HG03095 (cell line): ENCODE data around the gene MFAP3.
"Not testable (repeated sequence)": the region's sequence is repeated elsewhere in the genome, so short reads cannot be mapped to it uniquely, and the experiment has no call there.

Experiments
- ATAC-seq: cut with Tn5 transposase; IDR thresholded peaks from one replicate; pipeline ENCODE4 v1.9.1; 2021; ENCODE audit warnings: moderate library complexity; ENCODE audit not compliant: unreplicated experiment

Gene MFAP3

DNA sequence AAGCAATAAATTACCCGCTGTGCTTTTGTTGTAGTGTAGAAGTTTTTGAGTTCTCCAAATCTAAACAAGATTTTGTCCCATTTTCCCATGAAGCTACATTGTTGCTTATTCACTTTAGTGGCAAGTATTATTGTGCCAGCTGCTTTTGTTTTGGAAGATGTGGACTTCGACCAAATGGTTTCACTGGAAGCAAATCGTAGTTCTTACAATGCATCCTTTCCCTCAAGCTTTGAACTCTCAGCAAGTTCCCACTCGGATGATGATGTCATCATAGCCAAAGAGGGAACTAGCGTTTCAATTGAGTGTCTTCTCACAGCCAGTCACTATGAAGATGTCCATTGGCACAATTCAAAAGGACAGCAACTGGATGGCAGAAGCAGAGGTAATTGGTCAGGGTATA is 10.9 kb downstream of the MFAP3 start:
- no peak for ATAC-seq

DNA sequence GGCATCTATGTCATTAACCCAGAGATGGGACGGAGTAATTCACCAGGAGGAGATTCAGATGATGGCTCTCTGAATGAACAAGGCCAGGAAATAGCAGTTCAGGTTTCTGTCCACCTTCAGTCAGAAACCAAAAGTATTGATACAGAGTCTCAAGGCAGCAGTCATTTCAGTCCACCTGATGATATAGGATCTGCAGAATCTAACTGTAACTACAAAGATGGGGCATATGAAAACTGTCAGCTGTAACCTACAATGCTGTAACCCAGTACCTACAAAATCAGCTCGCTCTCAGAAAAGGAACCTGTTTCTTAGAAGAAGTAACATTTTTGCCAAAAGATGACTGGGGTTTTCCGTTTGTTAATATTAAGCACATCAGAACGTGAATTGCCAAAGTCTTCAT is 14.7 kb downstream of the MFAP3 start:
- peak; percentile 43 for ATAC-seq

DNA sequence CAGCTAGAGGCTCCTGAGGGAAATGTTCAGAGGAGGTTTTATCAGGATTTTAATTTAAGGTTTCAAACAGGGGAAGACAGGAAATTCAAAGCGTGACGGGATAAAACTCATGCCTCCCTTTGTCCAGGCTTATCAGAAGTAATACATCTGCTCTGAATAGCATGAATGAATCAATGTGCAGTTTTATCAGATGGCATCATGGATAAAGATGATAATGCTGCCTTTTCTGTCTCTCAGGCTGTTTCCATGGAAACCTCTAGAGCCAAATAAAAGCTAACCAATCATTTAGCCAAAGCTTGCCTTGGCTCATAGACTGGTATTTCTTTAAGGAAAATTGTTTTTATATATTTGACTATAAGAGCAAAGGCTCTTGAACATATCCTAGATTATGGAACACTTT is 16.4 kb downstream of the MFAP3 start:
- no peak for ATAC-seq

DNA sequence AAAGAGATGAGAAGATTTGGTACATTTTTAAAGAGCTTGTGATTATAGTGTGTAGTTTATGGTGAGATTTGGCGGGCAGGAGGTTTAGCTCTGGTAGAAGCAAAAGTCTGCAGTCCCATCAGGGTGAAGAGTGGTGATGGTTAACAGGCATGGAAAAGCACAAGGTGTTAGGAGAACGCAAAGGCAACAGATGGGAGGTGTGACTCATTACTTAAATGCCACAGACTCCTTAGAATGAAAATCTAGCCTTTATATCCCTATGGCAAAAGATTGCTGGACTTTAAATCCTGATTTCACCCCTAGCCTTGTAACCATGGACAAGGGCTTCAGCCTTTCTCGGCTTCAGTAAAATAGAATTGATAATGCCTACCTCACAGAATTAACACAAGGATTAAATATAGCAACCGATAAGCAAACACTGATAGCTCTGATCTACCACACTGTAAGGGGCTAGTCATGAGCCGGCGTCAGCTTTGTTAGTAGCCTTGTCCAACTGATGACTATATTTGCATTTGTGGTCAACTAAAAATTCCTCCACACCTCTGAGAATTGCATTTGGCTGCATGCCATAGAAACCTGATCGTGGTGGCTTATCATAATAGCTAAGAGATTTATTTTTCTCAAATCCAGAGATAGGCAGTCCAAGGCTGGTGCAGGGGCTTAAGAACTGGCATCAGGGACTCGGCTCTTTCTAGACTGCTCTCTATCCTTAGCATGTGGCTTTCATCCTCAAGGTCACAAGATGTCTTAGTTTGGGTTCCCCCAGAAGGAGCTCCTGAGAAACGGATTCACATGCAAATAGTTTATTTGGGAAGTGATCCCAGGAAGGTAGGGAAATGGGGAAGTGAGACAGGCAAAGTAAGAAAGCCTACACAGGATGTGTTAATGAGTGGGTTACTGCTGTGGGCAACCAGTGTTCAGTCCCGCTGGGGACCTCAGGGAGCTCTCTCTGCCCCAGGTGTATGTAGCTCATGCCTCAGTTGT is 19.6 kb downstream of the MFAP3 start:
- peak; percentile 57 for ATAC-seq

DNA sequence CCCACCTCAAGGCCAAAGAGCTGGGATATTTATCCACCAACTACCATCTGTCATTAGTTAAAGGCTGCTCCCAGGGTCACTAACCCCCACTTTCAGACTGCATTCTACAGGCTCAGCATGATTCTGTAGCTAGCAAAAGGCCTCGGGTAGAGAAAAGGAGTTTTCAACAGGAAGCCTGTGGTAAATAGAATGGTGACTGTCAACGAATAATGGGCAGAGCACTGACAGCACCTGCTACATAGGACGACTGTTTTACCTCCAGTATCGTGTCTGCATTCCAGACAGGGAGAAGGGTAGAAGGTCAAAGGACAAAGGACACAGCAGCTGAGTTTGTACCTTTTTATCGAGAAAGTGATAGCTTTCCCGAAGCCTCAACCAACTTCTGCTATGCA is 20.3 kb downstream of the MFAP3 start:
- ATAC-seq, result peak; percentile 72

DNA sequence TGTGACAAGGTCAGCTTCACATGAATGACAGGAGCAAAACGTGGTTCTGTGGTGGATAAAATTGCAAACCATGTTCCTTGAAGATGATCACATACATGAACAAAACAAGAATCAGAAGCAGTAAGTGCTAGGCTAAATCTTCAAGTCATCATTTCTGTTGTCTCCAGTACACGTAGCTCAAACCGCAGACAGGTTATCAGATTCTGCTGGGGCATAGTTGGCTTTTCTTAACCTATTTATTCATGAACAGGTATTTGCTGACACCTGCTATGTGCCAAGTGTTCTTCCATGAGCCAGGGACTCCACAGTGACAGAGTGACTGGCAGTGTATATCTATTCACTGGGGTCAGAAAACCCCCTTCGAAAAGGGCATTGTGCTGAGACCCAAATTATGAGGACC is 20.8 kb downstream of the MFAP3 start:
- ATAC-seq, result no peak

DNA sequence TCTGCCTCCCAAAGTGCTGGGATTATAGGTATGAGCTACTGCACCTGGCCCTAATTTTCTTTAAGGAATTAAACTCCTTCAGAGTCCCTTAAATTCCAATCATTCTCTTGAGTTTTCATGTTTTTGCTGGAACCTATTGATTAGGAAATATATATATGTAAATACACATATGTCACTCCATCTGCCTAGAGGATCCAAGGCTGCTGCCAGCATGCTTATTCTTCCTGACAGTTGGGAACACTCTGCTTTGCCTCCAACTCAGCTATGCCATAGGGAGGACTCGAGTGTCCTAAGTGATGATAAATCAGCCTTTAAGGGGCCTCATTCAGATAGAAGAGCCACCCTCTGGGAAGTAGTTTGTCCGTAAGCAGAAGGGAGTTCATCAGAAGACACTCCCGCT is 21.8 kb downstream of the MFAP3 start:
- no peak for ATAC-seq

DNA sequence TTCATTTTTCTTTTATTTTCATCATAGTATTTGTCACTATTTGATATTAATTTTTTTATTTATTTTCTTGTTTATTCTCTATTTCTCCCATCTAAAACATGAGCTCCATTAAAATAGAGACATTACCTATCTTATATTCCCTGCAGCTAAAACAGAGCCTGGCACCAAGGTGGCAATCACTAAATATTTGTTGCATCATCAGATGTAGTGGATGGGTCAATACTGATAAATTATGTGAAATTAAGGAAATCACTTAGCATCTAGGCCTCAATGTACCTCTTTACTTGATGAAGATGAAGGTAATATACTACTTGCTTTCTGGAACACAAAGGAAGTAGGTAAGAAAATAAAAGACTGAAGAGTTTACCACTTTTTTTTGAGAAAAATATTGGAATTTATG is 24.6 kb downstream of the MFAP3 start:
- no peak for ATAC-seq

DNA sequence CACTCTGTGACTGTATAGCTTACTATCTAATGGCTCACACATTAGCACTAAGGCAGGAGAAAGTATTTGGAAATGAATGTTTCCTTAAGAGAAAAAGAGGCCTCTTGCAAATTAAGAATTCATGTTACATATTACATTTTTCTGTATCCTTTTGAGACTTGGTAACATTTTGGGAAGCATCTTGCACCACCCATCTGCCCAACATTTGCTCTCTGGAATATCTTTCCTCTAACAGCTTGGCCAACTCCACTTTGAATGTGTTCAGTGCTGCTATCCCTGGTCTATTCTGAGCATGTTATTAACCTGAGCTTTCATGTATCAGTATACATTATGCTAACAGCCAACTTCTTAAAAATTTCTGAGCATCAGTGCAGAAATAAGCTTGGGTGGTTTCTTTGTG is 27.2 kb downstream of the MFAP3 start:
- no peak for ATAC-seq

DNA sequence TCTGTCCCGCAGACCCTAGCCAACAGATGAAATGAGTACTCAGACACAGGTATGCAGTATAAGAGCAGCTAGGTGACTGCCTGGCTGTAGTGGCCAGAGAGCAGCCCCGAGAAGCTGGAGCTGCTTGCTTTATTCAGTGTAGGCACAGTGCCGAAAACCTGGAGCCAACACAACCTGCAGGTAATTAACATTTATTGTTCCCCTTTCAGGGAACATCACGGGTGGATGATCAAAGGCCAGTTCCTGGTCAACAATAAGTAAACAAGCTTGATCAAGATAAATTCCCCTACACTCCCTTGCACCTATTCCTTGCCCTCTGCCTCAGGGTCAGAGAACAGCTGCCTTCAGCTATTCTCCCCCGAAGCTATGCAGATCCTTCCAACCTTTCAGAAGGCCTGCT is 31.1 kb downstream of the MFAP3 start:
- ATAC-seq, result not testable (repeated sequence)

DNA sequence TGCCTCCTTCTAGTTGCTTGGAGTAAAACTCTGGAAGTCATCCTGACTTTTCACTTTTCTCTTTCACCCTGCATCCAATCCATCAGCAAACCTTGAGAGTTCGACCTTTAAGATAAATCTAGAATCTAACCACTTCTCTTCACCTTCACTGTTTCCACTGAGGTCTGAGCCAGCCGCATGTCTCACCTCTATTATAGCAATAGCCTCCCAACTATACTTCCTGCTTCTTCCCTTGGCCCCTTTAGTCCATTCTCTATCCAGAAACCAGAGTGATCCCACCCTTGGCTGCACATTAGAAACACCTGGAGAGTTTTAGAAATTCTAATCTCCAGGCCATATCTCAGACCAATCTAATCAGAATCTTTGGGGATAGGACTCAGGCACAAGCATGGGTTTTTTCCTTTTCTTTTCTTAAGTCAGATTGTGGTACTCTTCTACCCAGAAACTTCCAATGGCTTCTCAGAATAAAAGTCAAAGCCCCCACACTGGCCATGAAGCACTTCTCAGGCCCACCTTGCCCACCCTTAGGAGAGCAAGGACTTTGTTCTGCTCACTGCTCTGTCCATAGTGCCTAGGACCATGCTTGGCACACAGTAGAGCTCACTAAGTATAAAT is 33.1 kb downstream of the MFAP3 start:
- no peak for ATAC-seq

DNA sequence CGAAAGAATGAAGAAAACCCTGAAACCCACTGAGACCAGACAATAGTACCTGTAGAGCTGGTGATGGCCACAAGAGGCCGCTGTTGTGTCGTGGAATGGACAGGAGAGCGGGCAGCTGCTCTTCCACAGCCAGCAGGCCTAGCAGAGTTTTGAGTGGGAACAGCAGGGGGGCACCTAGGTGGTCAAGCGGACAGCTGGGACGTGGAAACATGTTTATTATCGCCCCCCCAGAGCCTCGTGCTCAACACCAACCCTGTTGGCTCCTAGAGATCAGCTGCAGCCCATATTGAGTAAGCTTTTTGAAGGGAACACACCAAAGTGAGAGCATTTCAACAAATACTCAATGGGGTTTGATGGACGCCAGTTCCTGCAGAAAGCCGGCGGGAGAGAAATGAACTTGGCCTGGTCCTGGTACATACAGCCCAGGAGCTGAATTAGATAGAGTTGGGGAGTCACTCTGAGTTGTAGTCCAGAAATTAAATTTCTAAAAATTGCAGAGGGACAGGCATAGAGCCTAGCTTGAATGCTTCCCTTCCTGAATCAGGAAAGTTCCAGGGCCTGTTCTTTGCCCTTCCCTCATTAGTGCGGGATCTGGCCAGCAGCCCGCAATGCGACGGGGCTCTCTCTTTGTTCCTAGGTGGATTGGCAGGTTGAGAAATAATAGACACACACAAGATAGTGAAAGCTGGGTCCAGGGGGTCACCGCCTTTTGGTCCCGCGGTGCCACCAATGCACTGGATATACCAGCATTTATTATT is 33.8 kb downstream of the MFAP3 start:
- ATAC-seq, result peak; percentile 96

DNA sequence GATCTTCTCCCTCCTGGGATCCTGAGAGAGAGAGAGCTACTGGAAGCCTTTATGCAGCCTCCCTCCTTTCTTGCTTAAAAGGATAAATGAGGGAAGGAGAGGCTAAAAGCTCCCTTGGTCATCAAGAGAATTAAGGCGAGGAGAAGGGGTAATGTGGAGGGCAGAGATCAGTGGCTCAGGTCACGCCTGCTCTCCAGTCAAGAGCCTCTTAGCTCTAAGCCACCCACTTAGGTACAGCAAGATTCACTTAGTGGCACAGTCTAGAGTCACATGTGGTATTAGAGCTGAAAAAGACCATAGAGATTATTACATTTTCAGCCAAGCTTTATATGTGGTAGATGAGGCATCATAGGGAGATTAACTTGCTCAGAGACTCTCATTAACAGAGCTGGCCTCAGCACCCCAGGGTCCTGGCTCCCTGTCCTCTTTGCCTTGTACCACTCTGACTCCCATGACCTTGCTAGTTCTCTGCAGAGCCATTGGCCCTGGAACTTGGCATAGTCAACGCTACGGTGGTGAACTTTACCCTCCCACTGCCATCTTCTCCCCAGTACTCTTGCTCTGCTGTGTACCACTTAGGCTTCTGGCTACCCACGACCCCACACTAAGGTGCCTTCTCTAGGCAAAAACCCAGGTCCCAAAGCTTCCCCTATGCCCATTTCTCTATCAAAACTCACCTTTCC is 37.6 kb downstream of the MFAP3 start:
- ATAC-seq, result no peak

DNA sequence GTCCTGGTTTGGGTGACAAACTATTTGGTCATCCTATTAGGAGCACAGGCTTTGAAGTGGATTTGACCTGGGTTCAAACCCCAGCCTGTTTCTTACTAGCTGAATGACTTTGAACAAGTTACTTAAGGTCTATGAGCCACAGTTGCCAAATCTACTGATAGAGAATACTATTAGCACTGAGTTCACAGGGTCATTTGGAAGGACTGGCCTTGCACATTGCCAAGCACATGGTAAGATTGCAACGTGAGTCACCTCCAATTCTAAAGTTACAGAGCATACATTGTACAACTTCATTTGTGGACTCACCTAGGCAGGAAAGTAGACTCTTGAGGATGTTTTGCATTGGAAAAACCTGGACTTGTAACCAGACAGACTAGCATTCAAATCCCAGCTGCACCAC is 38.9 kb downstream of the MFAP3 start:
- no peak for ATAC-seq

DNA sequence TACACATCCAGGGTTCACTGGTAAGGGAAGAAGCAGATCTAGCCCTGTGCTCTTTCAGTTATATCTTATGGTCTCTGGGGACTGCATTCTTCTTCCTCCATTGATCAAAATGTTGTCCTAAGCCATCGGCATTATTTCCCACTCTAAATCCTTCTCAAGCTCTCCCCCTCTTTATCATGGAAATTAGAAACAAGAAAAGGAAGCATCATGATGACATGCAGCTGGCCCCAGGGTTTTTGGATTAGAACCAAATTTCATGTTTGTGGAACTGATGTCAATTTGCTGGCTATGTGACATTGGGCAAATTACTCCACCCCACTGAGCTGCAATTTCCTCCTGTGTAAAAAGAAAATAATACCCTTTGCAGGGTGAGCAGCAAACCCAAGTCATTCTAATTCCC is 39.5 kb downstream of the MFAP3 start:
- no peak for ATAC-seq

DNA sequence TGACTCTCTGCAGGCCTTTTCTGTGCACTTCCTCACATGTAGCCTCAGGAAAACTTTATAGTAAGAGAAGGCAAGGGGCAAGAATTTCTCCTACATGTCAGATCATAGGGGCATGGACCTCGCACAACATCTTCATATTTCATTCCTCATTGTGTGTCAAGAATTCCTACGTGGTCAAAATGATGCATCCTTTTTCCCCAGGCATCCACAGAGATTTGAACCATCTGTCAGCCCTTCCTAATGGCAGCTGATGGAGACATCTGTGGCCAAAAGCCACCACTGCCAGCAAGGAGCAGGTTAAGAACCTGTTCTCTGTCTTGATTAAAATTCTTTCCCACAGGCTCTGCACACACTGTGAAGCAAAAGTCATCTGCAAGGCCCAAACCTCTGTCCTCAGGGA is 42.5 kb downstream of the MFAP3 start:
- no peak for ATAC-seq

DNA sequence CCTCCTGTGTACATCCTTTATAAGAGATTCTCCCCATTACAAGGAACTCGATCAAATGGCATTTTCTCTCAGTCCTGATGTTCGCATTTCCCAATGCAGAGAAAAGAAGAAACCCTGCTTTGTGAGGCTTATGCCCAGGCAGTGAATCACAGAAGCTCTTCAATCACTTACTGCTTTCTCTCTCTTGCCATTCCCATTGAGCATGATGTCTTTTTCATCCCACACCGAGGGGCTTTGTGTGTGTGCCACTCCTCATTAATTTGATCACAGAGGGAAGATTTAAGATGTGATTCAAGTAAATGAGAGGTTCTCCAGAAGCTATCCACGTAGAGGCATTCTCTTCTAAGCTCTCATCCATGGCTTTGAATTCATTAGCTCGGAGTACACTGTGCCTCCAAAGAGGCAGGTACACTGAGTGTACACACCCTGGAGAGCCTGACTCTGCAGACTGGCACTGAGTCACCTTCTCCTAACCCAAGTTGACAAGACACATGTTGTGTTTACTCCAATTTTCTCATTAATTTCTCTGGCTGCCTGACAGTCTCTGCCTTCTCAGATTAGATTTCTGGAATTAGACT is 45.4 kb downstream of the MFAP3 start:
- ATAC-seq, result no peak

DNA sequence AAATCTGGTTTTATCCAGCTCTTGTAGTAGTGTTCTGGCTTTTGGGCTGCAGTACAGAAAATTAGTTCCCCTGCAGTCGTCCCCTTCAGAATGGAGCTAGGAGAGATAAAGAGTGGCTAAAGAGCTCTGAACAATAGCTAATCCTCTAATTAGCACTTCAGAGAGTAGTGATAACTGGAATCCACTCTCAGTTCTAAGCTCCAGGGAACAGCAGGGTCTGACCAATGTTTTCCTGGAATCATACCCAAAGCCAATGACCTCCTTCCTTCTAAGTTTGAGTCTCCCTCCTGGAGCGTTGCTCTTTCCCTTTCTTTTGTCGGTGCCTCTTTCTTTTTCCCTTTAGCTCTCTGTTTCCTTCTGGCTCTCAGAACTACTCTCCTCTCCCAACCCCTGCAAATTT is 47.4 kb downstream of the MFAP3 start:
- no peak for ATAC-seq

DNA sequence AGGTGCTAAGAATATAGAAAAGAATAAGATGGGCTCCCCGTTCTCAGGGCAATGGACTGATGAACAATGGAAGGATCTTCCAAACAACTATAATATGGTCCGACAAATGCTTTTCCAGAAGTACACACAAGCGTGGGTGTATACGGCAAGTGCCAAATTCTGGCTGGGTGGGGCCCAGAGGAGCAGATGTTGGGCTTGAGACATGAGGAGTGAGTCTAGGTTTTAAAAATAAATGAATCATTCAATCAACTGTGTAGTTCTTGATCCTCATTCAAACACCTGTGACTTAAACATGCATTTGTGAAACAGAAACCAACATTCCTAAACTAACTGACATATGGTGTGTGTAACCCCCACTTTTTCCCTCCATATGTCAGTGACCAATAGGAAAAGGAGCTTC is 47.9 kb downstream of the MFAP3 start:
- ATAC-seq, result no peak

DNA sequence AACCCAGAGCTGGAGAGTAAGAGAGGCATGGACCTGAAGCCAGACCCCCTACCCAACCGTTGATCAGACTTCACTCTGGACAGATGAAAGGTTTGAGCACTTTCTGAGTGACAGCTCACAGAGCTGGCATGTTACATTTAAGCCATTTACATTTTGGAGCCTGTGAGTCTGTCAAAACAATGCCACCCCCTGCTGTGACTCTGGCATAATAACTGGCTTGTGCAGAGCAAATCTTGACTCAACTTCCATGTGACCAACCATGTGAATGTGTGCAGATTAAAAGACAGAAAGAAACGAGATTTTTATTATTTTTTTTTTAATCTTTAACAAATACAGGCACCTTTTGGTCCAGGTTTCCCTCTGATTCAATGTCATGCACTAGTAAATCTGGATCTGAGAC is 48.5 kb downstream of the MFAP3 start:
- no peak for ATAC-seq

DNA sequence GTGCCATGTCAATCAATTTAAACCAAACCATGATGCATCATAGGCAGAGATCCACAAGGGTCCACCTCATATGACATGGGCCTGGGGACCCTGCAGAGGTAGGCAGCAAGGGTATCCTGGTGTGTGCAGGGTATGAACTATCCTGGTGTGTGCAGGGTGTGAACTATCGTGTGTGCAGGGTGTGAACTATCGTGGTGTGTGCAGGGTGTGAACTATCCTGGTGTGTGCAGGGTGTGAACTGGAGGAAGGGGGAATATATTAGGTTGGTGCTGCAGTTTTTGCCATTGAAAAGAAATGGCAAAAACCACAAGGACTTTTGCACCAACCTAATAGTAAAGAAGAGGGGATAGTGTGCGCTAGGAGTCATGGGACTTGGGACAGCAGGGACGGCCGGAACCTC is 50.0 kb downstream of the MFAP3 start:
- ATAC-seq, result no peak
